B cell (primary cell): ENCODE measurements around the gene APOBEC3C.
"Not testable (repeated sequence)": the region's sequence is repeated elsewhere in the genome, so short reads cannot be mapped to it uniquely, and the experiment has no call there.

ENCODE experiments used
- EZH2 ChIP-seq: IDR thresholded peaks from 2 replicates; pipeline ENCODE4 v1.6.1; 2012; ENCODE audit warnings: borderline replicate concordance, low read depth, mild to moderate bottlenecking, moderate library complexity, low read length; ENCODE audit not compliant: insufficient read depth, poor library complexity, severe bottlenecking
- TF ChIP-seq, protein P1 (sequence below): fragments of 200-600 bp; IDR thresholded peaks from one replicate; pipeline ENCODE4 v1.8.0; 2022; ENCODE audit warnings: antibody characterized with exemption, mild to moderate bottlenecking

DNA sequence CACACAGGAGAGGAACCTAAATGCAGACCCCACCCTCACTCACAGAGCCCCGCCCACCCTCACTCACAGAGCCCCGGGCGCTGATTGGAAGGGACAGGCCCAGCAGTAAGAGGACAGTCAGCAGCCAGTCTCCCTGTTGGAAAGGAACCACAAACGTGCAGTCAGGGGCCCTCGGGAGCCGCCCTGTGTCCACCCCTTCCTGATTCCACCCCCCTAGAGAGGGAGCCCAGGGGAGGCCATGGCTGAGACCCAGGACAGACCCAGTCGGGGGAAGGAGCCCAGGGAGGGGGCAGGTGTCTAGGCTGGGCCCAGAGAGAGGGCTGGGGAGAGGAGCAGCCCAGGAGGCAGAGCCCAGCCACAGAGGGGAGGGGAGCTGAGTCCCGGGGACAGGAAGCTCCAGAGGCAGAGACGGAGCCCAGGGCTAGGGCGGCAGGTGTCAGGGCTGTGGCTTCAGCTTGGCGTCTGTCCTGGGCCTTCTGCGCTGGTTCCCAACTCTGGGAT lies 21.1 kb upstream of the APOBEC3C start:
- not testable (repeated sequence) for TF ChIP-seq EZH2
- TF ChIP-seq, protein P1, sequence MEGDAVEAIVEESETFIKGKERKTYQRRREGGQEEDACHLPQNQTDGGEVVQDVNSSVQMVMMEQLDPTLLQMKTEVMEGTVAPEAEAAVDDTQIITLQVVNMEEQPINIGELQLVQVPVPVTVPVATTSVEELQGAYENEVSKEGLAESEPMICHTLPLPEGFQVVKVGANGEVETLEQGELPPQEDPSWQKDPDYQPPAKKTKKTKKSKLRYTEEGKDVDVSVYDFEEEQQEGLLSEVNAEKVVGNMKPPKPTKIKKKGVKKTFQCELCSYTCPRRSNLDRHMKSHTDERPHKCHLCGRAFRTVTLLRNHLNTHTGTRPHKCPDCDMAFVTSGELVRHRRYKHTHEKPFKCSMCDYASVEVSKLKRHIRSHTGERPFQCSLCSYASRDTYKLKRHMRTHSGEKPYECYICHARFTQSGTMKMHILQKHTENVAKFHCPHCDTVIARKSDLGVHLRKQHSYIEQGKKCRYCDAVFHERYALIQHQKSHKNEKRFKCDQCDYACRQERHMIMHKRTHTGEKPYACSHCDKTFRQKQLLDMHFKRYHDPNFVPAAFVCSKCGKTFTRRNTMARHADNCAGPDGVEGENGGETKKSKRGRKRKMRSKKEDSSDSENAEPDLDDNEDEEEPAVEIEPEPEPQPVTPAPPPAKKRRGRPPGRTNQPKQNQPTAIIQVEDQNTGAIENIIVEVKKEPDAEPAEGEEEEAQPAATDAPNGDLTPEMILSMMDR, result not testable (repeated sequence)
